Iris pigment epithelial cell (primary cell): Measurements from ENCODE around the gene RAMACL.
"Not testable (repeated sequence)": the region's sequence is repeated elsewhere in the genome, so short reads cannot be mapped to it uniquely, and the experiment has no call there.

Source experiments
- DNase-seq: peaks from one replicate; pipeline ENCODE4 v3.0.0-alpha.2; 2011; ENCODE audit warnings: low read depth

RAMACL gene

DNA sequence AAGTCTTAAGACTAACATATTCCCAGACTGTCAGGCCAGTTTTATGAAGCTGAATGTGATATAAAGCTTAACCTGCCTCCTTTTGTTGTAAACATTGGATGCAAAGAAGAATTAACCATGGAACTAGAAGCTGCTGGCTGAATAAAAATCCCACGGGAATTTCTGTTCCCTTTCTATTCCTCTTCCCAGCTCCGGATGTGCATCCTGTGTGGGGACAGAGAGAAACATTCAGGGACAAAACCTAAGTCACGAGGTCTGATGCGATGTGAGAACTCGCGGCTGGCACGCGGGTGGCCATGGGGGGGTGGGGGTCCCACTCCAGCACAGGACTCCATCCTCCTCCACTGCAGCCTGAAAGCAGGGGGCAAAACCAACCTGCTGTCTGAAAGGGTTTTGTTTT lies 32.2 kb downstream of the RAMACL start:
- no peak for DNase-seq

DNA sequence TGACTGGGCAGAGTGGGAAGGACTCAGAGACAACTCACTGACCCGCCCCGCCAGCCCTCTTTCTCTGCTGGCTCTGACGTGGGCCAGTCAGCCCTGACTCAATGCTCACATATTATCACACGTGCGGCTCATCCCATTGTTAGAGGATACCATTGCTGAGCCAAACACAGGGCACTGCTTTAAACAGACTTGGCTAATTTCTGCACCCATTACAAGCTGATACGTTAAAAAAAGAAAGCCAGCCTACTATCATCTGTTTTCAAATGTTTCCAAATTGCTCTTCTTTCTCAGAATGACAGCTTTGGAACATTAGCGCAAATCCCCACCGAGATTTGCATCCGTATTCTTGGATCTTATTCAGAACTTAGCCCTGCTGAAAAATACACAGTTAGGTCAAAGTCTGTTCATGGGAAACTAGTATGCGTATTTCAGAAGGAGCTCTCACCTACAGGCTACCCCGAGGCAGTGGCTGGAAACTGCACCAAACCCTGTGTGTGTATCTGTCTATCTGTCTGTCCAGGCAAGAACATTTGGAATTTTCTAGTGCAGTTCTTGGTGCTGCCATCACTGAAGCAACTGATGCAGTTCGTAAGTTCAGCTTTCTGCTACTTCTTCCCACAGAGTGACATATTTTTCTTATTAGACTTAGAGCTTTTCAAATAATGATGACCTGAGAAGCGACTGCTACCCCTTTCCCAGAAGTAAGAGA lies 32.8 kb downstream of the RAMACL start:
- DNase-seq = peak; percentile 90

DNA sequence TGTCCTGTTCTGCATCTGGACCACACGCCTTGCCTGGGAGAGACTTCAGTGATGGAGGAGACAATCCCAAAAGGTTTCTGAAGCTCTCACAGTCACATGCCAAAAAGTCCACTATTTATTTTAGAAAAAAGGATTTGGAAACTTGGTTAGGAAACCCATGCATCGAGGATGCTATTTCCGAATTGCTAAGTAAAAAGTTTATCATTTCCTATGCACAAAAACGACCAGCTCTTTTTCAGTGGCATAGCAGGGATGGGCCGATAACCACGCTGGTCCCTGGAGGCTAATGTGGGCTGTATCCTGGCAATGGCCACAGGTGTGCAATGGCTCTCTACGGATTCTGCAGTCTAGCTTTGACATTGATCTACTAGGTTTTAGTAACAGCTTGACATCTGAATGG lies 33.9 kb downstream of the RAMACL start:
- DNase-seq = no peak

DNA sequence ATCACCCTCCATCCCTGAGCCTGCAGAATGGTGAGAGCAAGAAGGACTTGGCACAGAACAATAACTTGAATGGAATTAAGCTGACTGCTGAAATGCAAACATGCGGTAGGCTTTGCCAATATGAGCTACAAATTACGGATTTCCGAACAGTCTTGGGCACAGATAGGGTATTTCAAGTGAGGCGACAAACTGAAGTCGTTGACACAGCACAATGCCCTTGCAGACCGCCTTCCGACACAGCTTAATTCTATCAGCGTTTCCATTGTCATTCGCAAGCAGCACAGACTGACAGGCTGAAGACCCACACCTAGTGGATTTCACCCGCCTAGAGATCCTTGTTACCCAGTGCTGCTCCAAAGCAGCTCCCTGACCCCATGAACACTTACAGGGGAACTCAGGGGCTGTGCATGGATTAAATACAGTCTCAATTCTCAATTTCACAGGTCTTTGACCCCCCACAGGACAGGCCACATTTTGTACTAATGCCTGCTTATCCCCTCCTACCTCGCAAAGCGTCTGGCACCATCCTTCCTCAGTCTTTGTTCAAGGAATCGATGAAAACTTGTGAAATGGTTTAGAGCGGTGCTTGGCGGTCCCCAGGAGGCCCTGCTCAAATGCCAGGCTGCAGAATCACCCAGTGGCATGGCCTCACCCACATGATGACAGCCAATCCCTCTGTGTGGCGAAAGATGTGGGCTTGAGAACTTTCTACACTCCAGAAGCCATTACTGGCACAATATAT lies 34.6 kb downstream of the RAMACL start:
- no peak for DNase-seq

DNA sequence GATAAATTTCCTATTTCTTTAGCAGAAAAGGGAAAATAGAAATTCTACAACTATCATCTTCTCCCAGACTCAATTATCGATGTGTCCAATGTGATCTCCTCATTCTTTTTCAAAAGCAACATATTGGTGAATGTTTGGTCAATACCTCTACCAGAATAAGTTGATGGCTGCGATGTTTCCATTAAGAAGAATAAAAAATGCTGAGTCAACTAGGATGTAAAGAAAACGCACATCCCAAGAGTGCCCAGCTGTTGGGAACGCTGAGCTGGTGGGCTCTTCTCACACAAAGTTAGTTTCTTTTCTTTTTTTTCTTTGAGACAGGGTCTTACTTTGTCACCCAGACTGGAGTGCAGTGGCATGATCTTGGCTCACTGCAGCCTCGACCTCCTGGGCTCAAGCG lies 39.8 kb downstream of the RAMACL start:
- no peak for DNase-seq

DNA sequence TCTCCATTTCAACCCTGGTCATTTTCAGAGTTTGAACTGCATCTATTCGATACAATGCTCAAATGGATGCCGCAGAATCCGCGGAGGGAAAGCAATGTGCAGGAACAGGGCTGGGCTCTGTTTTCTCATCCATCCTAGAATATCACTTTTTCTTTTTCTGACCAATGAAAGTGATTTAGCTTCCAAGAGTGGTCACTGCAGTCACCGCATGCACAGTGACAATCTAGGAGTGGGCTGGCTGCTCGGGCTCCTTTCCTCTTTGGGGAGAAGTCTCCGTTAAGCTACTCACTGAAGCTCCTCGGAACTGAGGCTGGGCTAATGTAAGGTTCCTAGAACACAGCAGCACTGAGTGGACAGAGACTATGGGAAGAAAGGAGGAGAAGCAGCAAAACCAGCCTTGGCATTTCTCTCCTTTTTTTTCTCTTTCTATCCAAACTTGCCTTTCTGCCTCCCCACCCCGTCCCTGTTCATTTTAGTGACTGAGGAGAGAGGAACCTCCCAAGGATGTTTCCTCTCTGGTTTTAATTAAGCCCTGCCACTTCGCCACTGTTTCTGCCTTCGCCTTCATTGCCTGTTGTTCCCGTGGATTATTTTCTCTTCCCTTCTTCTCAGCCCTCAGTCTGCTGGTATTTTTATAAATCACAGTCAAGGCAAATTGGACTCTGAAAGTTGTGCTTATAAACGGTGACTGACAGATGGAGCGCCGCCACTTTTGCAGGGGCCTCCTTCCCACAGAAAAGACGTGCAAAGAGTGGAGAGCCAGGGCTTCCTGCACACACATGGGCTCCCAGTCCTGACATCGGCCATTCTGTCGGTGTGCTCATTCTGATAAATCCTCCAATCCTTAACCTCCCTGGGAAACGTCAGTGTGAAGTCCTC lies 41.1 kb downstream of the RAMACL start:
- no peak for DNase-seq

DNA sequence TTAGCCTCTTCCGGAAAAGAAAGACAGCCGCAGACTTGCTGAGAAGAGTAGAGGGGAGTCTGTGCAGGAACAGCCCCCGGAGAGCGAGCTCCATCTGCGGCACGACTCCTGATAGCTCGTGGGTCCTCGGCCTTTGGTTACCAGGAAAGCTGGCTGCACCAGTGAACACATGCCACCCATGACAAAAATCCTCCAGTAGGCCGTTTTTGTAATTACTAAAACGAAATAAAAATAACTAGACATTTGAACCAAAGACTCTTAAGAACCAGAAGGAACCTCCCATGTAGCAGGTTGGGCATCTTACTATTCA lies 42.2 kb downstream of the RAMACL start:
- DNase-seq = no peak

DNA sequence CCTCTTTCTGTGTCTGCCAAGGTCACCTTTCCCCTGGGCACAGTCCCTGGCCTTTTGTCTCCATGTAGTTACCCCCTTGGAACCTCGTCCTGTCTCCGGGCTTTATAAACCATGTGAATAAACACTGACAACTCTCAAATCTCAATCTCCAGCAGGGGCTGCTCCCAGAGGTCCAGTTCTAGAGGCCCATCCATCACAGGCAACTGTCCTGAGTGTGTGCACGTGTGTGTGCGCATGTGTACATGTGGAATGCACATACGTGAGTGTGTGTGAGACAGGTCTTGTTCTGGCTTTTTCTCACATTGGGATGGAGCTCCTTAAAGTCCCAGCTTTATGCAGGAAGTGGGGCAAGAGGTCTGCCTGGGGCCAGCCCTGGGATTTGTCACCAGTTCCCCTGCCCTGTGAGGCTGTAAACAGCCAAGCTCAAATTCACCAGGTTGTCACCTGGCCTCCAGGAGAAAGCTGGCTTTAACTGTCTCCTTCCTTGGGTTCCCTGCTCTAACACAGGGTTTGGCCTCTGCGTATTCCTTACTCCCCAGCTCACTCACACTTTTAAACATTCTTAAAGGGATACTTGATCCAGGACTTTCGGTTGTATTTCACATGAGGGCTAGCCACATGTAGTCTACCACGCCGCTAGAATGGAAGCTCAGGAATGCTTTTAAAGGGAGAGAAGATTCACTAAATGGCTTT lies 42.7 kb downstream of the RAMACL start:
- no peak for DNase-seq

DNA sequence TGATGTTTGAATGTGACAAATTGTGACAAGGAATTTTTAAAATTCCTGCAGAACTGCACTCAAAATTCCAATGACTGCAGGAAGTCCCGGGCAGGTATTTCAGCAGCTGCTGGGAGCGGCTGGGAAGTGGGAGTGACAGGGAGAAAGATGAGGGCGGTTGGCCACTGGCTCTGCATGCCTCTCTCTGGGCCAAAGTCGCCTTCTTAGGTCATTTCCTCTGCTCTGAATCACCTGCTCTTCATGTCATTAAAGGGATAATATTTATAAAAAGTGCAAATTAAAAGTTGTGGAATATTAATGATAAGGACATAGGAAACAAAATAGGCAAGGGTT lies 43.9 kb downstream of the RAMACL start:
- DNase-seq = no peak

DNA sequence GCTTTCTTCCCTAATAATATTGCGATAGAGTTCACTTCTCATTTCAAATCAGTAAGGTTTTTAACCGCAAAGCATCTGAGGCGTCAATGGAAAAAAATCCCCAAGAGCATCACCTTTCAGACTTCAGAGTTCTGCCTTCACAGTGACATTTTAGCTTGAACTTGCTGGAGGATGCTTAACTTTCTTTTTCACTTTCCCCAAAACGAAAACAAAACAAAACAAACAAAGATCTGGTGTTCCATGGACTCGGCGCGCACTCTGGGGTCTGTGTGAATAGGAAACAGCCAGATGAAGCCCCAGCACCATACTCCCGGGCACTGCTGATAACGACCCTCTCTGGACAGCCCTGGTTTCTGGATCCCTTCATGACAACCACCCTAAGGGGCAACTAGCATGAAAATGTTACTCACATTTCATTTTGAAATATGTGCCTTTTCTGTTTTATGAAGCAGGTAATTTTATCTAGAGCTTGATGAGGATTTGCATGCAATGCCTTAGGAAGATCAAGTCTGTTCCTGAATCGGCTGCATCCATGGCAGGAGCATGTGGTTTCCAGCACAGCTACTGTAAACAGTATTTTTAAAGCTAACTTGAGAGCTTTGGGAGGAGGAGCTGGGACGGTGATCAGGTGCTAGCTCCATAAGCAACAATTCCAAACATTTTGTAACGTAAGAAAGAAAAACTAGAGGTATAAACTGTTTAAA lies 44.5 kb downstream of the RAMACL start:
- DNase-seq = no peak

DNA sequence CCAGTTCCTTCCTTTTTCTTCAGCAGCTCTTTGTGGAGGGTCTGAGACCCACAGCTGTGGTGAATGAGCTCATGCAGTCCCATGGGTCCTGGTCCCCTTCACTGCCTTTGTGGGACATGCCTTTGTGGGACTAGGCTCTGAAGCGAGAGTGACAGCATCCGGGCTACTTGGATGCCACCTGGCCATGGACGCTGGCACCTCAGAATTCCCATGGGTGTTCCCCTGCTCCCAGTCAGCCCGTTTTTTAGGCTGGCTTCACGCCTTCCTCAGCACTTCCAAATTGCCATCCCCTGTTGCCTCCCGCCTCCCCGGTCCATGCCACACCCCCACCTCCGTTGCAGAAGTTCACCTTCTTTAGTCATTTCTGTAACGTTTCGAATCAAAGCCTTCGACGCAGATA lies 45.1 kb downstream of the RAMACL start:
- DNase-seq = no peak

DNA sequence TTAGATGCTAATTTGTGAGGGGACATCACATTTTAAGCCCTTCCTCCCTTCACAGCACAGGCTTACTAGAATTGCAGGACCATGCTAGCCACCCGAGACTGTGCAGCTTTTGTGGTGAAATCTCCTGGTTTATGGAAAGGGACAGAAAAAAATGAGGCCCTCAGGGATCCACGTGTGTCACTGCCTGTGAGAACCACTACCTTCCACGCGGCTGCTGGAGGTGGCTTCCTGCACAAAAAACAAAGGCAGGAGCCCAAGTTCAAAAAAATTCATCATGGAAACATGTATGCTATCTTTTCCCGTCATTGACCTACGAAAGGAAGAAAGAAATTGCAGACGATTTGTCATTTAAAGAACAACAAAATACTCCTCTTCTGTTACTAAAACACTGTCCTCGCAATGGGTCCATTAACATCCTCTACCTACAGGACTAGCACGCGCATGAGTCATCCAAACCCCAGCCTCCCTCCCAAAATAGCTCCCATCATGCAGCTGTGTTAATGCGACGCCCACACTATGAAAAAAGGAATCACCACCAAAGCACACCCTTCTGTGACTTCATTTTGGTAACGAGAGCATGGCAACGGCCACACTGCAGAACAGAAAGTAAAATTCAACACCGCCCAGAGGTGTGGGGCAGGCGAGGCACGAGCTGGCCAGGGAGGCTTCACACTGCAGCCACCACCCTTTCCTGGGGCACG lies 45.7 kb downstream of the RAMACL start:
- no peak for DNase-seq

DNA sequence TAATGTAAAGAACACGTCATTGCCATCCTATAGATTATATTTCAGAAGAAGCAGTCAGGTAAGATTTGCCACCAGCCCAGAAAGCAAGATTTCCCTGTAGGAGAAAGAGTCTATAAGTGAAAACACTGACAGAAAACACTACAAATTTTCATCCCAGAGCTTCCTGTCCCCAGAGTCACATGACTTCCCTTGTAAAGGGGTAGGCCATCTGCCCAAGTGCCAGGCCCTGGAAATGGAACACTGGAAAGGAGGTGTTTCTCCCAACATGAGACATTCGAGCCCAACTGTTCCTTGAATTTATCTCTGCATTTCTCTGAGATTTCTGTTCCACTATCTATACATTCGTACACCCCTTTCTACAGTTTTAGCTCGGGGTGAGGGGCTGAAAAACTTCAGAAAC lies 46.9 kb downstream of the RAMACL start:
- no peak for DNase-seq

DNA sequence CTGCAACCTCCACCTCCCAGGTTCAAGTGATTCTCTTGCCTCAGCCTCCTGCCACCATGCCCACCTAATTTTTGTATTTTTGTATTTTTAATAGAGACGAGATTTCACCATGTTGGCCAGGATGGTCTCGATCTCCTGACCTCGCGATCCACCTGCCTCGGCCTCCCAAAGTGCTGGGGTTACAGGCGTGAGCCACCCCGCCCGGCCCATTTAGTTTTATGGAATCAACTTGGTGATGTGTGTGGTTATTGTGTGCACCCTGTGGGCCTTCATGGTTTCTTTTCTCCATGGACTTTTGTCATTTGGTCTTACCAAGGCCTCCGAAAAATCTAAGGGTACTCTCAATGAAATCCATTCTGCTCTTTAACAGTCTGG lies 47.5 kb downstream of the RAMACL start:
- DNase-seq = not testable (repeated sequence)

DNA sequence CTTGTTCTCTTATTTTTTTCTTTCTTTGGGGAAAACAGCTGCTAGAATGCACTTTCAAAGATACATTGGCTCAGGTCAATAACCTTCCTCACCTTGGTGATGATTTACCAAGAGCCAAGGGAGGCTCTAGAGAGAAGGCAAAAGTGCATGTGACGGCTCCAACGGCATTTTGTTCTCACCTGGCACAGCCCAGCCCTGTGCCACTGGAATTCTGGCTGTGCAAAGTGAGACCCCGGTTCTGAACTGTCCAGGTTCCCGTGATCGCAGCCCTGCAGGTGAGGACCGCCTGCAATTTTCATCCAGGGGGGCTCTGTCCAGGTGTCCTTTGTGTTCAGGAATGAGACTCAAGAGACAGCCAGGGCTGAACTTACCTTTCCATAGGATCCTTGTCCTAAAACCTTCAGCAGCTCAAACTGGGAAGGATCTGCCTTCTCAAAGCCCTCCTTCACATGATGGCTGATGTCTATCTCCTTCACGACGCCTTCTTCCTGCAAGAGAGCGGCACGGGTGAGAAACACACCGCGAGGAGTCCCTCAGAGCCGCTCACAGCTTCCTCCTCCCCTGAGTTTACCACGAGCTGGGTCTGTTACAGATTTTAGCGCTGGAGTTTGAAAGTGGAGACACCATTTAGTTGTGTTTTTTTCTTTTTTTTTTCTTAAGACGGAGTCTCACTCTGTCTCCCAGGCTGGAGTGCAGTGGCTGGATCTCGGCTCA lies 48.0 kb downstream of the RAMACL start:
- no peak for DNase-seq

DNA sequence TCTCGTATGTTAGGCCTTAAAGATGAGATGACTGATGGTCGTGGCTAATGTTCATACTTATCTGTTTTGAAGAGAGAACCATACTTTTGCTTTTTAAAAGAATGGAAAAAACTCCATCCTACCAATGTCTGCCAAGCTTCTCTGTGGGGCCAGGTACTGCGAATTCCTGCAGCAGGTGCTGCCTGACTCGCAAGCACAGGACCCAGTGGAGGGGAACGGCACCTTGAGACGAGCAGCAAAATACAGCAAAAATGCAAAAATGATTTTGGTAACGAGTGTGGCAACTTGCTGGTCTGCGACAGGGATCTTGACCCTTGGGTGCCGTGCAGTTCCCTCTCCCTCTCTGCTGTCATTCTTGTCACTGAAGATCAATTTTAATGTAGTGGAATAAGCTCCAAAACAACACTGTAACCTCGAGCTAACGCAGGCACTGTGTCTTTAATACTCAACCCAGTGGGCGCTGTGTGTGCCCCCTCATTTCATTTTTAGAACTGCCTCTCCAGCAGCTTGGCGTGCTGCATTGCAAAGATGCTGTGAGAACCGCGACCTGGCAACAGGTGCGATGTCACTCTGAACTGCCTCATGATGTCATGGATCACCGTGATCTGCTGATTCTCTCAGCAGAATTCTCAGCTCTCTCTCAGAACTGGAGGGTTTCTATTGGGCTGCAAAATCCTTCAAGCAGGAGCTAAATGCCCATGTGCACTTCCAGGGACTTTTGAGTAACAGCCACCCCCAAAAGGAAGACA lies 51.6 kb downstream of the RAMACL start:
- DNase-seq = no peak

DNA sequence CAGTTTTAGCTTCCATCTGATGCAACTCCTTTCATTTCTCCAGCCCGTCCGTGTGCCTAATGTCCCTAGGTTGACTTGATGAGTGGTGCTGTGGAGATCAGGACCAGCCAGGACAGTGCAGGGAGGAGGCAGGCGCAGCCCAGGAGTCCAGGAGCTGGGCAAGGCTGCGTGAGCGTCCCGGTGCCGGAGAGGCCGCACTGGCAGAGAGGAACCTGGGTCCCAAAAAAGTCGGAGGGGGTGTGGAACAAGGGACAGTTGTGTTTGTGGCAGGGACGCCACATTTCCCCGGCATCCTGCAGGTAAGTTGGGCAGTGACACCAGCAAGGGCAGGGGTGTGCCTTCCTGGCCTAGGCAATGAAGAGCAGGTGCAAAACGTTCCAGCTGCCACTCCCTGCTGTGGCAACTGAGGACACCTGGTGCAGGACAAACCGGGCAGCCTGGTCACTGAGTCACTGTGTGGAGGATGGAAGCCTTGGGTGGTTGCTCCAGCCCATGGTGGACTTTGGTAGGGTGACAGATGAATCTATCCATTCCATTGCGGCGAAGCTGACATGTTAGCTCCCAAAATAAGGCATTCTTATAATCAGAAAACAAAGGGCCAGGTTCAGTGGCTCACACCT lies 53.2 kb downstream of the RAMACL start:
- DNase-seq = no peak
